Putamen (tissue), 1 donor: ENCODE data around the gene IQGAP1.
"Not testable (repeated sequence)": the region's sequence is repeated elsewhere in the genome, so short reads cannot be mapped to it uniquely, and the experiment has no call there.

Source experiments
- DNase-seq: peaks from one replicate; pipeline ENCODE4 v3.0.0-alpha.2; 2016; ENCODE audit warnings: low spot score

The IQGAP1 gene

DNA sequence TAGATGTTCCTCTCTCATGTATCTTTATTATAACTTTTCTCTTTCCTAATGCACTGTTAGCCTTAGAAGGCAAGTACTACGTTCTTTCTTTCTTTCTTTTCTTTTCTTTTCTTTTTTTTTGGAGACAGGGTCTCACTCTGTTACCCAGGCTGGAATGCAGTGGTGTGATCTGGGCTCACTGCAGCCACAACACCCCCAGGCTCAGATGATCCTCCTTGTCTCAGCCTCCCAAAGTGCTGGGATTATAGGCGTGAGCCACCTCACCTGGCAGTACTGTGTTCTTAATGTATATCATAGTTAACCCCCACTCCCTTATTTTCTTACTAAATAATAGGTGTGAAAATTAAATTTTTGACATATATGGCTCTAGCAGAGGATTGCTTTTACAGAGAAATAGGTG lies 23.1 kb downstream of the IQGAP1 start:
- DNase-seq: no peak

DNA sequence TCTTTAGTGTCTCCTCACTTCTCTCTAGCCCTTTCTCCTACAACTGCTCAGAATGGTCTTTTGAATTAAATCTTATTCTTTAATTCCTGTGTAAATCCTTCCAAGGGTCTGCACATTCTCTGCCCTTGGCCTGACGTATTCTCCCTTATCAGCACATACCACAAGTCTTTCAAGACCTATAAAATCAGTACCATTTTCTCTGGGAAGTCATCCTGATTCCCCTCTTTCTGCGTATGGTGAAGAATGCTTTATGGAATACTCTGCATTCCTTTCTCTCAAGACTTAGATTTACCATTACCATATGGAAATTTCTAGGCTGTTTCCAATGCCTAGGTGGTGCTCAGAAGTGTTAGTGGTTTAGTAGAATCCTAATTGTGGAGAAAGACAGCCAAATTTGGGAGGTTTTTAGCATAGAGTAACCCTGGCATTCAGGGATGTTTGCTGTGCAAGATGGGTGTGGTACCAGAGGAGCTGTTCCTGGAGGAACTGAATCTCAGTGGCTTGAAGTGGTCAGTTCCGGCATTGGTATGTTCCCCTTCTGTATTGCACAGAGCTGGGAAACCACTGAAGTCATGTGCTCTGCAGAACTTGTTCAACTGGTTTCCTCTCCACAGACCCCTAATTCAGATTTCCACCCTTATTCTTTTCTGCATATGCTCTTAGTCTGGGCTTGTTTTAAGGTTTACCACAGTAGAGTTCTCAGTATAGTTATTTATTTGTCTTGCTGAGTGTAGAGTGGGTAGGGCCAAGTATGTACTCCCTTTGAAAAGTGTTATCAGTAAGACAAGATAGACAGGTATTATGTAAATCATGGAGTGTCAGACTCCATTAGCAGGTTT lies 24.5 kb downstream of the IQGAP1 start:
- no peak for DNase-seq

DNA sequence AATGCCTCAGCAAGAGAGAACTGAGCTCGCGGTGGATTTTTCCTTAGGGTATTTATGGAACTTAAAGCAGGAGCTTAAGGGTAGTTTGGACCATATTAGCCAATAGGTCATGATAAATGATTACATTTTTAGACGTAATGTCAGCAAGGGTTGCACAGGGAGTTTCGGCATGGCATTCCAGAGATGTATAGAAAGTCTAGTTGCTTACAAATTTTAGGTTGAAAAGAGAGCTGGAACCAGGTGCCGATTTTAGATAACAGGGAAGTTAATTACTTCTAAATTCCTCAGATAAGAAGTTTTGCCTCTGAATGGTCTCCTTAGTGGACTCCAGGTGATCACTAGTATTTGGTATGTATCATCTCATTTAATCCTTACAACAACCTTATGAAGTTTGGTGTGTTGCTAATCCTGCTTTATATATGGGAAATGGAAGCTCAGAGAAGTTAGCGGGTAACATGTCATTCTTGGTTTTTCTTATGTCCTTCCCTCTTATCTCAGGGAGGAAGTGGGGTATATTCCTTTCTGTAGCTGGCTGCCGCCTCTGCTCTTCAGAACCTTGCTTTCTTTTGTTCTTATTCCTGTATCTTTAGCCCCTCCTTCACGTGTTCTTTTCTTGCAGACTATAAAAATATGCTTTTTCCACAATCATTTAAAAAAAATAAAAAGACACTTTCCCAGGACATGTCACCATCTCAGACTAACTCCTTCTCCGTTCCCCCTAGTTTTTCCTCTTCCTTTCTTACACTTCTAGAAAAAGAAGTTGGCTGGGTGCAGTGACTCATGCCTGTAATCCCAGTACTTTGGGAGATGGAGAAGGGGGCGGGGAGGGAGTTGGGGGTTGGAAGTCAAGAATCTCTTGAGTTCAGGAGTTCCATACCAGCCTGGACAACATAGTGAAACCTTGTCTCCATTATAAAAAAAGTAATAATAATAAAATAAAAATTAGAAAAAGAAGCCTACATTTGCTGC lies 25.7 kb downstream of the IQGAP1 start:
- DNase-seq: no peak

DNA sequence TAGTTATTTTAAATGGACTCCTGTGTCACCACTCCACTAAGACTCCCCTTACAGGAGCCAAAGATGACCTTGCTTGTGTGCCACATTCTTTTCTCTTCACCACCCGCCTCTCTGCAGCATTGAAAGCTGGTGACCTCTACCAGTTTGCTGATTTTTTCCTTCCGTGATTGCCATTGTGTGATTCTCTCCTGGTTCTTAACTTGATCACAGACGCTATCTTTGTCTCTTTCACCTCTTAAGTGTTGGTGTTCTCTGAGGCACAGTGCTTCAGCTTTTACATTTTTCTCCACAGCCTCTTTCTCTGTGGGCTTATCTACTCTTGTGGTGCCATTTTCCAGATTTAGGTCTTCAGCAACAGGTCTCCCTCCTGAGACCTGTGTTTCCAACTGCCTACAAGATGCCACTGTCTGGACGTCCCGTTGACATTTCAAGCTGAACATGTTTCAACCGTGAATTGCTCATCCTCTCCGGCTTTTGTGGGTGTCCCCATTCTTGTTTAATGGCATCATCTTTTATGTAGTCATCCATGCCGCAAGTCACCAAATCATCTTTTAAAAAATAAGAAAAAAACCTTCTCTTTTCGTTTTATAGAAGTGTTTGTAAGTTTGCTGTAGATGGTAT lies 26.5 kb downstream of the IQGAP1 start:
- no peak for DNase-seq

DNA sequence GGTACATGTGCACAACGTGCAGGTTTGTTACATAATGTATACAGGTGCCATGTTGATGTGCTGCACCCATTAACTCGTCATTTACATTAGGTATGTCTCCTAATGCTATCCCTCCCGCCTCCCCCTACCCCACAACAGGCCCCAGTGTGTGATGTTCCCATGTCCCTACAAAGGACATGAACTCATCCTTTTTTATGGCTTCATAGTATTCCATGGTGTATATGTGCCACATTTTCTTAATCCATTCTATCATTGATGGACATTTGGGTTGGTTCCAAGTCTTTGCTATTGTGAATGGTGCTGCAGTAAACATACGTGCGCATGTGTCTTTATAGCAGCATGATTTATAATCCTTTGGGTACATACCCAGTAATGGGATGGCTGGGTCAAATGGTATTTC lies 28.0 kb downstream of the IQGAP1 start:
- not testable (repeated sequence) for DNase-seq

DNA sequence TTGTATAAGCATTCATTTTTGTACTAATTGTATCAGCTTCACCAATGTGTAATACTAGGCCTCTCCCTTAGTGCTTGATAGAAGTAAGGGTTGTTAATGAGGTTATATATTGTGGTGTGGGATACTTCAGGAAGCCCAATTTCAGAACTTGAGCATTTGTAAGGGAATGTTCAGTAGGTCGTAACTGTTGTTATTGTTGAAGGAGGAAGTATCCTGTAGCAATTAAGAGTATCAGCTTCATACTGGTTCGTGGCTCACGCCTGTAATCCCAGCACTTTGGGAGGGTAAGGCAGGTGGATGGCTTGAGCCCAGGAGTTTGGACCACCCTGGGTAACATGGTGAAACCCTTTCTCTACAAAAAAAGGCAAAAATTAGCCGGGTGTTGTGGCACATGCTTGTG lies 30.6 kb downstream of the IQGAP1 start:
- no peak for DNase-seq

DNA sequence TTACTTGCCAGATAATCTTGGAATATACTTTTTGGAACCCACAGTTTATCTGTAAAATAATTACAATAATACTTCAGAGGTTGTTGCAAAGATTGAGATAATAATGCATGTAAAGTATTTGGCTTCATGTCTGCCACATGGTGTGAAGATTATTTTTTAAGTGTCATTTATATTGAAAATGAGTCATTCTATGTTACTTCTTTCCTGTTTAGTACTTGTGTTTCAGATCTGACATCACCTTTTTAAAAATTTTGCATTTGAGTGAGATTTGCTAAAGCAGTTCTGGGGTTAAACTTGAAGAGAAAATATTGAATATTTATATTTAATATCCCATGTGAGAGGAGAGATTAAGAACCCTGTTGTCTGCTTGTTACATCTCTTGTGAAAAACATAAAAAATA lies 31.2 kb downstream of the IQGAP1 start:
- no peak for DNase-seq

DNA sequence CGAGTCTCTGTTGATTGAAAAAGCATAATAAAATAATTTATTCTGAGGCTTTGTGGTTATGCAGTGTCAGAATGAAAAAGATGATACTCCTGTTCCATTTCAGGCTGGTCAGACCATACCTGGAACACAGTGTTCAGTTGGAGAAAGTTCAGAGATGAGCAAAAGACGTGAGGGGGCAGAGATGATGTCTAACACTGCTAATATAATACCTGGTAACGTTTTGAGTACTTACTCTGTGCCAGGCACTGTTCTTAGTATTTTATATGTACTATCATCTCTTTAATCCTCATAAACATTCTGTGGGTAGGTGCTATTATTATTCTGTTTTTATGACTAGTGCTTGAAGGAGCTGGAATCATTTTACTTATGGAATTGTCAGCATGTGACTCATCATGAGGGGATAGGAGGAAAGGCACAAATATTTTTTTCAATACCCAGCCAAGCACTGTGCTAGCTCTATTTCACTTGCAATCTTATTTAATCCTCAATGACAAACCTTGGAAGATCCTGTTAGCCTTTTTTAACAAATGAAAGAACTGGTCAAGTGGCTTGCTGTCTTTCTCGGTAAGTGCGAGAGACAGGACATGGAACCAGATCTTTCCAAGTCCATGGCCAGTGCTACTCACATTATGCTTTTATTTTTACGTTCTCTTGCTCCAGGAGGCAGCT lies 31.8 kb downstream of the IQGAP1 start:
- DNase-seq: no peak

DNA sequence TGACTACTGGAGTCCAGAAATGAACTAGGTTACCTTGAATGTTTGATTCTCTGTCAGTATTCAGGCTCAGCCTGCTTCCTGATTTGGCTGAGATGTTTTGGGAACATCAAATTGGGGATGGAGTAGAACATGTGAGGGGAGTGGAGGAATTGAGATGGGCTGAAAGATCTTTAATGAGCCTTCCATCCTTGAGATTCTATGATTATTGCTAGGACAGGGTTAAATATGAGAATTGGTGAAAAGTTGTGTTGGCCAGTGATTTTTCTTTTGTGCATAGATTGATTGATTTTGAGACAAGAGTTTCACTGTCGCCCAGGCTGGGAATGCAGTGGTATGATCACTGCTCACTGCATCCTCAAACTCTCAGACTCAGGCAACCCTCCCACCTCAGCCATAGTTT lies 32.4 kb downstream of the IQGAP1 start:
- no peak for DNase-seq

DNA sequence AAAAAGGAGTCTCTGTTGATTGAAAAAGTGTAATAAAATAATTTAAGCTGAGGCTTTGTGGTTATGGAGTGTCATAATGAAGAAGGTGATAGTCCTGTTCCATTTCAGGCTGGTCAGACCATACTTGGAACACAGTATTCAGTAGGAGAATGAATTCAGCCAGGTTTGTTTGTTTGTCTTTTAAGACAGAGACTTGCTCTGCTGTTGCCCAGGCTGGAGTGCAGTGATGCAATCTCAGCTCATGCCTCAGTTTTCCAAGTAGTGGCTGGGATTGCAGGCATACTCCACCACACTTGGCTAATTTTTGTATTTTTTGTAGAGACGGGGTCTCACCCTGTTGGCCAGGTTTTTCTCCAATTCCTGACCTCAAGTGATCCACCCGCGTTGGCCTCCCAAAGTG lies 33.5 kb downstream of the IQGAP1 start:
- DNase-seq: no peak

DNA sequence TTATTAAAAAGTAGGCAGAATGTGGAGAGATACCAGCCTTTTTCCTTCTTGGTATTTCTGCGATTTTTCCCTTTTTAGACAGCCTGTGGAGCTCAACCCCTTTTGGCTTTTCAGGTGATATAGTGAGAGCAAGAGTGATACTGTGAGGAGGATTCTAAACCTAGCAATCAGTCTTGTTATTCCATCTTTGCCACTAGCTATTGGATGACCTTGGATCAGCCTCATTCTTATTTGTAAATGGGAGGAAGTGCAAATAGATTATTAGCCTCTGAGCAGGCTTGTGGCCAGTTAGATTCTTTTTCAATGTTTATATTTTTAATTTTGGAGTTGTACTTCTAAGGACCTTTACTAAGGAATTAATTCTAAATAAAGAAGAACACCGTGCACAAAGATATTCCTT lies 34.0 kb downstream of the IQGAP1 start:
- no peak for DNase-seq

DNA sequence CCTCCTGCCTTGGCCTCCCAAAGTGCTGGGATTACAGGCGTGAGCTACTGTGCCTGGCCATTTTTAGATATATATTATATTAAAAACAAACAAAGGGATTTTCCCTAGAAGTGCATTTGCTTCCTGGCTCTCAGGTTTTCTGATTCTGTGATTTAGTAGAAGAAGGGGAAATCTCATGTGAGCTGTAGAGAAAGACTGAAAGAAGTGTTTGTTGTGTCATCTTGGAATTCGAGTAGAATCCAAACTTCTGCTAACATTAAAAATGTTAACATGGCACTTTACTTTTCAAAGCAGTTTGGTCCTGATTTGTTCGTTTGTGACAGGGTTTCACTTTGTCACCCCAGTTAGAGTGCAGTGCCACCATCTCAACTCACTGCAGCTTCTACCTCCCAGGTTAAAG lies 34.9 kb downstream of the IQGAP1 start:
- no peak for DNase-seq

DNA sequence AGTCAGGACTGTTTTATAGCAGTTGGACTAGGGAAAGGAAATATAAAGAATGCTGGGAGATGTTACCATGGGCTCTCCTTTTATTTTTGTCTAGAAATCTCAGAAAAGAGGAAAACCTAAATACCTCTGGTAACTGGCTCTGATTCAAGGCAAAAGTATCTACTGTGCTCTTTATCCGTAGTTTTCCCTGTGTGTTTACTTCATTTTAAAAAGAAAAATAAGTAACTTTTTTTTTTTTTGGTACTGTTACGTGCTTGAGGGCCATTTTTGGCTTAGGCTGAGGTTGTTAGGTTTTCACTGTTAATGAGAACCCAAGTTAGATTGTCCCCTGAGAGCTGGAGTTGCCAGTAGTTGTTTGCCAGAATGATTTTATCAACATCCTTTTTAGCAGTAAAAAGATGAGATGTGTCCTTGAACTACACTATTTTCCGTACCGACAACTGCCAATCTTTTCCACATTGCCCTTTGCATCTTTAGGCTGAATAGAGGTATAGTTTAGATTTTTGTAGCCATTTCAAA lies 35.8 kb downstream of the IQGAP1 start:
- DNase-seq: no peak

DNA sequence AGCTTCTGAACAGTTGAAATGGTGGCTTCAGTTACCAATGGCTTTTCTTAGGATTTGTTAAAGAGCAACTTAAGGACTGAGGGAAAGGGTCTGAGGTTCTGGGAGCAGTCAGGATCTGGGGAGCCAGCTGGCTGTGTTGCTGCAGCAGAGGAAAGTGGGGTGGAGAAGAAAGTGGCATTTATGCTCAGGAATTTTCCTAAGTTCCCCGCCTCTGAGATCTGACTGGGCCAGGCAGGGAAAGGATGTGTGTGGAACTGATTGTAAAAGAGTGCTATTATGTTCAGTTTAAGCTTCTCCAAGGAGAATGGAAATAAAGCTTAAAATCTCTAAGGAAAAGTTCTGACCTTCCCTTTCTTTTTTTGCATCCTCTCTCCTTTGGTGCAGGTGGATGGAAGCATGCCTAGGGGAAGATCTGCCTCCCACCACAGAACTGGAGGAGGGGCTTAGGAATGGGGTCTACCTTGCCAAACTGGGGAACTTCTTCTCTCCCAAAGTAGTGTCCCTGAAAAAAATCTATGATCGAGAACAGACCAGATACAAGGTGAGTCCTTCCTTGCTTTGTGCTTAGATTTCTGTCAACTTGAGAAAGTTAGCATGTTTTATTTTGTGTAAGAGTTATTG lies 37.8 kb downstream of the IQGAP1 start:
- peak; percentile 35 for DNase-seq

DNA sequence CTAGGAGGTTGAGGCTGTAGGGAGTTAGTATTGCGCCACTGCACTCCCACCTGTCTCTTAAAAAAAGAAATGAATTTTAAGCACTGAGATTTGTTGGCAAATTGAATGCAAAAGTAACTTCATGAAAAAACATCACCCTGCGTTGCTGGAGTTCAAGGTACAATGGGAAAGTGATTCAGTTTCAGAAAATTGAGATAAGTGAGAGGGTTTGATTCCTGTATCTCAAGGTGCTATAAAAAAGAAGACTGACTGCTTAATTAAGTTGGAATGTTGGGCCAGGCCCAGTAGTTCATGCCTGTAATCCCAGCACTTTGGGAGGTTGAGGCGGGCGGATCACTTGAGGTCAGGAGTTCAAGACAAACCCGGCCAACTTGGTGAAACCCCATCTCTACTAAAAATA lies 39.1 kb downstream of the IQGAP1 start:
- DNase-seq: no peak

DNA sequence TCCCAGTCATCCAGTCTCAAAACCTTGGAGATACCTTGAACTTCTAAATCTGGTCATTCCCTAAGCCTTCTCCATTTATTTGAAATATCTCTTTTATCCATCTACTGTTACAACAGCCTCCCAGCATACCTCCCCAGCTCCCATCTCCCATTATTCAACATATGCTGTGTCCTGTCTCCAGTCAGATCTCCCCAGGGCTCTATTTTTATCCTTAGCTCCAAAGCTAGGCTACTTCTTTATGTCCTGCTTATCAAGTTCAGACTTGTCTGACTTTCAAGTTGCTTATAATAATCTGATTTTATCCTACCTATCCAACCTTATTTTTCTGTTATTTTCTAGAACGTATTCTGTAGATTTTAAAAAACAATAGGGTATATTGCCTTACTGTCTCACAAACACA lies 44.2 kb downstream of the IQGAP1 start:
- no peak for DNase-seq

DNA sequence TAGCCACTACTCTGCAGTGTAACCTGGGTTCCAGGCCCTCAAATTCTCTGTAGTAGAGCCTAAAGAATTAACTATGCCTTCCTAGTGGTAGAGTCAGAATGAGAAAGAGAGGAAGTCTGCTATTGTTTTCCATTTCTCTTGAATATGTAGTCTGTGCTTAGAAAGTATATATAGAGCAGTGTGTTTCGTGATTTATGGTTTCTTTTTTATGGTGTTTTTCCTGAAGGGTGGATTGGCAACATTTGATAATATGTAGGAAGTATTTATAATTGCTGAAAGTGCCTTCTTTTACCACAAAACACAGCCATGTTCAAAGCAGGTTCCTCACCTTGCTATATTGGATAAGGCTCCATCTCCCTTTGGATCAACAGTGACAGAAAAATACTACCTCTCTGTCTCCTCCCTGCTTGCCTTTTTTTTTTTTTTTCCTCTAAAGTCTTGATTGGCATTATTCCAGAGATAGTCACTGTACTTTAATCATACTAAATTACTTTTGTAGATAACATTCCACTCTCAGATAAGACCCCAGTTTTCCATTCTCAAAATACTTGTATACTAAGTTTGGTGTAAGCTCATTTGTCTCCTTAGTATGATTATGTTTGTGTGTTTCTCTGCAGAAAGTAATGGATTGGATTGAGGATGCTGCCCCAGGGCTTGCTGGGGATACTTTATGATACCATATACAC lies 47.8 kb downstream of the IQGAP1 start:
- DNase-seq: no peak

DNA sequence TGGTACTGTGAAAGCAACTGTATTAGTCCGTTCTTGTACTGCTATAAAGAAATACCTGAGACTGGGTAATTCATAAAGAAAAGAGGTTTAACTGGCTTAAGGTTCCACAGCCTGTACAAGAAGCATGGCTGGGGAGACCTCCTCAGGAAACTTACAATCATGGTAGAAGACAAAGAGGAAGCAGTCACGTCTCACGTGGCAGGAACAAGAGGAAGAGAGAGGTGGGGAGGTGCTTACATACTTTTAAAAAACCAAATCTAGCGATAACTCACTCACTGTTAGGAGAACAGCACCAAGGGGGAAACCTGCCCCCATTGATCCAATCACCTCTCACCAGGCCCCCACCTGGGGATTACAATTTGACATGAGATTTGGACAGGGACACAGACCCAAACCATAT lies 48.9 kb downstream of the IQGAP1 start:
- no peak for DNase-seq

DNA sequence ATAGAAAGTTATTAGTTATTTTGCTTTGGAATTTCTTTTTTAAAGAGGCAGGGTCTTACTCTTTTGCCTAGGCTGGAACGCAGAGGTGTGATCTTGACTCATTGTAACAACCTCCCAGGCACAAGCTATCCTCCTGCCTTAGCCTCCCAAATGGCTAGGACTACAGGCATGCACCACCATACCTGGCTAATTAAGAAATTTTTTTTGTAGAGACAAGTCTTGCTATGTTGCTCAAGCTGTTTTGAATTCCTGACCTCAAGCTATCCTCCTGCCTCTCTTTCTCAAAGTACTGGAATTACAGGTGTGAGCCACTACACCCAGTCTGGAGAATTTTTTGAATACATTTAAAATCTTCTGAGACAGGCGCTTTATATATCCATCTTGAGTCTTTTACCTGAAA lies 49.5 kb downstream of the IQGAP1 start:
- no peak for DNase-seq

DNA sequence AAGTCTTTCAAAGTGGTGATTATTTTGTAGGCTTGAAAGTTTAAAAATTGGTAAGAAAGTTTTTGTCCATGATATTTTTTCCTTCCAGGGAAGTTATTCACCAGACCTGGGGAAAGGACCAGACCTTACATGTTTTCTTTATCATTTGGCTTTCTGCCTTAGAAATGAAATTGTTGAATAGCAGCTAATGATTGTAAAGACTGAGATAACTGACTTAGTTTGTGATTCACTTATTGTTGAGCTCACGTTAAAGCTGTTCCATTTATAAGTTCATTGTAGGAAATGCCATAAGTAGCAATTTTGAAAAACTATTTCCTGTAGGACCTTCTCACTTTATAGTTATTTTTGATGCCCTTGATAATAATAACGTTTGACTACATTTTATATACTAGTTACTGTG lies 51.9 kb downstream of the IQGAP1 start:
- no peak for DNase-seq

DNA sequence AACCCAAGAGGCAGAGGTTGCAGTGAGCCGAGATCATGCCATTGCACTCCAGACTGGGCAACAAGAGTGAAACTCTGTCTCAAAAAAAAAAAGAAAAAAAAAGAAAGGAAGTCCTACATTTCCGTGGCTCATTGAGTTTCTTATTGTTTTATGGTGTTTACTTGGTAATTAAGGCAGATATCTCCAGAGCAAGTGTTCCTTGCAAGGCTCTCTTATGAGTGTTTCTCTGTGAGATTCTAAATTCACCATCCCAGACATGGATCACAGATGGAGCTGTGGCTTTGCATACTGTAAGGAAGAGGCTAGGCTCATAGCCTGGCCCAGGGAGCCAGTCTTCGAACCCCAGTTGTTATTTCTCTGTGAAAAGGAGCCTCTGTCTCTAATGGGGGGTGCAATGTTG lies 53.0 kb downstream of the IQGAP1 start:
- DNase-seq: no peak
